Glutamatergic neuron (in vitro differentiated cells): ENCODE measurements around the gene CDH4. TPM values are rescaled to one million over a fixed set of nuclear protein-coding genes. Genes with fewer than 3 reads are reported as not detected.
"Not testable (repeated sequence)": the region's sequence is repeated elsewhere in the genome, so short reads cannot be mapped to it uniquely, and the experiment has no call there.

ENCODE experiments used
- DNase-seq: peaks from one replicate; pipeline ENCODE4 v3.0.0; 2022
- H3K27ac Mint-ChIP-seq: one replicate; pipeline ENCODE4 v1.8.0; 2020; ENCODE audit warnings: mild to moderate bottlenecking, mixed read lengths, inconsistent platforms; ENCODE audit not compliant: unreplicated experiment
- H3K27me3 Mint-ChIP-seq: one replicate; pipeline ENCODE4 v1.8.0; 2020; ENCODE audit warnings: mild to moderate bottlenecking, moderate library complexity, mixed read lengths, inconsistent platforms; ENCODE audit not compliant: unreplicated experiment
- H3K36me3 Mint-ChIP-seq: one replicate; pipeline ENCODE4 v1.8.0; 2020; ENCODE audit warnings: mild to moderate bottlenecking, mixed read lengths, inconsistent platforms; ENCODE audit not compliant: unreplicated experiment
- H3K4me1 Mint-ChIP-seq: one replicate; pipeline ENCODE4 v1.8.0; 2020; ENCODE audit warnings: mild to moderate bottlenecking, low read depth, mixed read lengths, inconsistent platforms; ENCODE audit not compliant: unreplicated experiment
- H3K4me3 Mint-ChIP-seq: one replicate; pipeline ENCODE4 v1.8.0; 2020; ENCODE audit warnings: mild to moderate bottlenecking, mixed read lengths, inconsistent platforms; ENCODE audit not compliant: unreplicated experiment
- H3K9me3 Mint-ChIP-seq: one replicate; pipeline ENCODE4 v1.8.0; 2020; ENCODE audit warnings: mild to moderate bottlenecking, moderate library complexity, mixed read lengths, inconsistent platforms; ENCODE audit not compliant: unreplicated experiment
- CTCF ChIP-seq: fragments of 200-600 bp; sonication (generic); IDR thresholded peaks from one replicate; pipeline ENCODE4 v1.5.0; 2021; ENCODE audit not compliant: partially characterized antibody, unreplicated experiment
- total RNA-seq: library from RNA; stranded (reverse); fragmentation: NEBNext Ultra II Directional; extraction: Animal tissue kit (Norgen Biotek cat#: 25700); gene quantifications from one replicate; pipeline ENCODE4 v1.2.1, GENCODE V29; 2021; ENCODE audit not compliant: unreplicated experiment

CDH4 gene
- total RNA-seq, 1 donor from 2014 or later: 1.2 TPM

DNA sequence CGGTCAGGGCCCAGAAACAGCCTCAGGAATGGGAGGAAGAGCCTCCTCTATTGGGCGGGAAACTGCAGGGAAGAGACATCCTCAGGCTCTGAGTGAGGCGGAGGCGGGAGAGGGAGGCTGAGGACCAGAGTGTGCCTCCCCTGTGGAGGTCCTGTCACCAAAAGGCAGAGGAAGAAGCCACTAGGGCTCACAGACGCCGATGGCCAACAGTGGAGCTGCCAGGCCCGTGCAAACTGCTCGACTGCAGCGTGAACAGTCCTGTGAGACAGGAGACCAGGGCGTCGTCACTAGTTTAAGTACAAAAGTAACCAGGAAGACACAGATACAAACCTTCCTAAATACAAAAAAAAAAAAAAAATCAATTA lies 730.9 kb downstream of the CDH4 start:
- H3K36me3 Mint-ChIP-seq: peaks cover 5% of the 10 kb centered on the region
- H3K27ac Mint-ChIP-seq: no peak overlapping the region
- peaks cover 9% of the 10 kb centered on the region for H3K27me3 Mint-ChIP-seq
- H3K9me3 Mint-ChIP-seq: peaks cover 2% of the 10 kb centered on the region
- no peak for DNase-seq
- no peaks in the 10 kb centered on the region for H3K4me1 Mint-ChIP-seq
- no peak overlapping the region for H3K4me3 Mint-ChIP-seq
- TF ChIP-seq CTCF: no peak

GRCh38 chr20:61983965-61984364 lies 731.9 kb downstream of the CDH4 start:
- Mint-ChIP-seq H3K27ac (peak overlapping the region; percentile 13), H3K4me1 (no peaks in the 10 kb centered on the region), H3K27me3 (peaks cover 9% of the 10 kb centered on the region), H3K4me3 (no peak overlapping the region), H3K9me3 (no peaks in the 10 kb centered on the region), H3K36me3 (peaks cover 5% of the 10 kb centered on the region)
- TF ChIP-seq CTCF: no peak
- no peak for DNase-seq

GRCh38 chr20:61984431-61984830 lies 732.4 kb downstream of the CDH4 start:
- H3K27me3 Mint-ChIP-seq, DNase-seq, H3K4me3 Mint-ChIP-seq, H3K27ac Mint-ChIP-seq, H3K9me3 Mint-ChIP-seq, H3K36me3 Mint-ChIP-seq, H3K4me1 Mint-ChIP-seq: not testable (repeated sequence)

DNA sequence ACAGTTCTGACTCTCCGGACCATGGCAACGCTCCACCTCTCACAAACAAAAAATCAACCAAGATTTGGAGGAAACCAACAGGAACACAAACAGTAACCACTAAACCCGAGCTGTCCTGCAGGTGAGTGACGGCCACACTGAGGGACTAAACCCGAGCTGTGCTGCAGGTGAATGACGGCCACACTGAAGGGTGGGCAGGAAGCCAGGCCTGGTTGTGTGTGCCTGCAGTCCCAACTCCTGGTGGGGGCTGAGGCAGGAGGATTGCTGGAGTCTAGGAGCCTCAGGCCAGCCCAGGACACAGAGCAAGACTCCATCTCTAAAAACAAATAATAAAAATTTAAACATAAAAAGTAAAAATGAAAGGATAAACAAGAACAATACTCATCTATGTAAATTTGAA lies 733.0 kb downstream of the CDH4 start:
- no peak for DNase-seq
- peaks cover 7% of the 10 kb centered on the region for H3K27me3 Mint-ChIP-seq
- H3K4me3 Mint-ChIP-seq: no peak overlapping the region
- no peak overlapping the region for H3K27ac Mint-ChIP-seq
- peaks cover 6% of the 10 kb centered on the region for H3K36me3 Mint-ChIP-seq
- no peaks in the 10 kb centered on the region for H3K9me3 Mint-ChIP-seq
- TF ChIP-seq CTCF: no peak
- H3K4me1 Mint-ChIP-seq: no peaks in the 10 kb centered on the region

DNA sequence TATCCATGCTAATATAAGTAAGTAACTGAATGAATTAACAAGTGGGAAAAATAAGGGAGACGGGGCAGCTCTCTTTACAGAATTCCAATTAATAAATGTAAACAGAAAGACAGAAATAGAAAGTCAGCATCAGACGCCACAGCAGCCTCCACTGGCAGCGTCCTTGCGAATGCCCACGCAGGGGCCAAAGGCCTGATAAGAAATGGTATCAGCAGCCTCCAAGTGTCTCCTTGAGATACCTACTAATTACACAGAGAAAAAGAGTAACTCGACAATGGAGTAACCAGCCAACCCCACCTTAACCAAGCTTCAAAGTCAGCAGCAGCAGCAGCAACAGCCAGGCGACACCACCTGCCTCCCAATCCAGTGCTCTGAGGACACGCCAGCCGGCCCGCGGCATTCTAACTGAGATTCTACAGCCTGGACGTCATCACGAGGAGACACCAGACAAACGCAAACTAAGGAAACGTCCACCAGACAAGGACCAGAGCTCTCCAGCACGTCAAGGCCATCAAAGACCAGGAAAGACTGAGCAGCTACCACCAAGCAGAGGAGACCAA lies 734.8 kb downstream of the CDH4 start:
- no peak overlapping the region for H3K27ac Mint-ChIP-seq
- H3K4me1 Mint-ChIP-seq: no peaks in the 10 kb centered on the region
- TF ChIP-seq CTCF: no peak
- H3K27me3 Mint-ChIP-seq: peaks cover 4% of the 10 kb centered on the region
- DNase-seq: no peak
- no peak overlapping the region for H3K4me3 Mint-ChIP-seq
- H3K36me3 Mint-ChIP-seq: peaks cover 18% of the 10 kb centered on the region
- H3K9me3 Mint-ChIP-seq: no peaks in the 10 kb centered on the region

DNA sequence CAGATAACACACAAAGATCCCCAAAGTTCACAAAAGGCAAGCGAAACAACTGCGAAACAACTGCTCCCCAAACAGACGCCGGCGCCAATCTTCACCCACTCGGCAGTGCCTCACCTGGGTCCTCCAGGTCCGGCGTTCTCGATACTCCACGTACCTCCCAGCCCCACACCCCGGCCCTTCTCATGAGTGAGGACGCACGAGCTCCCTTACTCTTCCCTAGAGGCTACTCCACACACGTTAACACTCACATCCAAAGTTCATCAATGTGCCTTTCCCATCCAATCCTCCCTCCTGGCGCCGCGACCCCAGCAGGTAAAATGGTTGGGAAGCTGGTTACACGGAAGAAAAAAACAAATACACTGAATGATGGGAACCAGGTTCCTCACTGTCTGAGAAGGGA lies 736.6 kb downstream of the CDH4 start:
- Mint-ChIP-seq H3K27ac (no peak overlapping the region), H3K36me3 (peaks cover 31% of the 10 kb centered on the region), H3K27me3 (peaks cover 6% of the 10 kb centered on the region), H3K9me3 (no peaks in the 10 kb centered on the region), H3K4me1 (no peaks in the 10 kb centered on the region), H3K4me3 (no peak overlapping the region)
- no peak for DNase-seq
- no peak for TF ChIP-seq CTCF
